ENCODE results near the gene PID1.

PID1 gene

DNA sequence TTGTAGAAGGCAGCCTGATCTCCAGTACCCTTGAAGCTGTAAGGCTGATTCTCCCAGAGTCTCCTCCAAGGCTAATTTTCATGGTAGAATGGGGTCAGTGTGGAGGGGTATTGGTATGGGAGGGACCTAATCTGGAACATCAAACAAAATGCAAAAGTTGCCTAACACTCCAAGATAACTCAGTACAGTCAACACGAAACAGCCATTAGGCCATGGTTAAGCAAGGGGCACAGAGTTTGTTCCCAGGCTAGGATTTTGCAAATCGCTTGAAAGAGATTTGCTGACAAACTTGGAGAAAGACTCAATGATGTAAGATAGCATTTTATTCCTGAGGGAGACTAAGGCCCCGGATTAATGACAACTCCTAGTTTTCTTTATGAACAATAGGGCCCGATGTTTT, 5.4 kb downstream of the PID1 start:
- Histone ChIP-seq H2AFZ (ENCODE audit: low read depth) (no peak overlapping the region), H3K79me2 (ENCODE audit: insufficient read depth, low read depth) (no peaks in the 10 kb centered on the region), H3K27ac (no peak overlapping the region), H3K4me3 (IDR thresholded peaks at IDR 0.05; ENCODE audit: insufficient read depth, low read depth, low read length) (no peak overlapping the region), H3K27me3 (ENCODE audit: insufficient read depth, low read depth) (no peaks in the 10 kb centered on the region), H3K4me2 (no peak overlapping the region), H3K9ac (no peak overlapping the region), H3K36me3 (ENCODE audit: insufficient read depth) (no peaks in the 10 kb centered on the region), H3K4me1 (ENCODE audit: low read depth, poor library complexity, severe bottlenecking) (no peaks in the 10 kb centered on the region), H4K20me1 (ENCODE audit: insufficient read depth) (no peaks in the 10 kb centered on the region)
- TF ChIP-seq CTCF (conservative IDR thresholded peaks at IDR 0.05; ENCODE audit: low read depth, low read length), result no peak

DNA sequence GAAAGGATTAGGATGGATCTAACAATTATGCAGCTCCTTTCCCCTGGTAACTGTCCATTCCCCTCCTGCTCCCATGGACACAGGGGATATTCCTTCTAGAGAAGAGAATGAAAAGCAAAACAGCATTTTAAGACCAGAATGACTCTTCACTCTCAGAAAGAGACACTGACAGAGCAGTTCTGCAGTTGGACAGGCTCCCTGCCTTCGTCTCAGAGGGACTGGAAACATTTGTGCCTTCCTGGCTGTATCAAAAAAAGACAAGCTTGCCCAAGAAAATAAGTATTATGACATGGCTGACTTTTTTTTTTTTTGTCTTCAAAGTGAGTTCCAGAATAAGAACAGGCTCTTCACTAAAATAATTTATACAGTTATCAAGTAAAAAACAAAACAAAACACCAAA, 9.5 kb downstream of the PID1 start:
- Histone ChIP-seq H3K79me2 (ENCODE audit: insufficient read depth, low read depth) (no peaks in the 10 kb centered on the region), H3K4me2 (no peak overlapping the region), H3K9ac (no peak overlapping the region), H3K4me3 (IDR thresholded peaks at IDR 0.05; ENCODE audit: insufficient read depth, low read depth, low read length) (no peak overlapping the region), H3K27ac (no peak overlapping the region), H2AFZ (ENCODE audit: low read depth) (no peak overlapping the region), H3K27me3 (ENCODE audit: insufficient read depth, low read depth) (no peaks in the 10 kb centered on the region), H3K36me3 (ENCODE audit: insufficient read depth) (no peaks in the 10 kb centered on the region), H4K20me1 (ENCODE audit: insufficient read depth) (no peaks in the 10 kb centered on the region), H3K4me1 (ENCODE audit: low read depth, poor library complexity, severe bottlenecking) (no peaks in the 10 kb centered on the region)
- TF ChIP-seq CTCF (conservative IDR thresholded peaks at IDR 0.05; ENCODE audit: low read depth, low read length), result no peak

GRCh38 chr2:229261076-229261475, 10.0 kb downstream of the PID1 start:
- Histone ChIP-seq H3K27me3 (ENCODE audit: insufficient read depth, low read depth) (no peaks in the 10 kb centered on the region), H3K27ac (no peak overlapping the region), H3K4me2 (no peak overlapping the region), H3K36me3 (ENCODE audit: insufficient read depth) (no peaks in the 10 kb centered on the region), H2AFZ (ENCODE audit: low read depth) (no peak overlapping the region), H4K20me1 (ENCODE audit: insufficient read depth) (no peaks in the 10 kb centered on the region), H3K4me1 (ENCODE audit: low read depth, poor library complexity, severe bottlenecking) (no peaks in the 10 kb centered on the region), H3K4me3 (IDR thresholded peaks at IDR 0.05; ENCODE audit: insufficient read depth, low read depth, low read length) (no peak overlapping the region), H3K9ac (no peak overlapping the region), H3K79me2 (ENCODE audit: insufficient read depth, low read depth) (no peaks in the 10 kb centered on the region)
- no peak for TF ChIP-seq CTCF (conservative IDR thresholded peaks at IDR 0.05; ENCODE audit: low read depth, low read length)

DNA sequence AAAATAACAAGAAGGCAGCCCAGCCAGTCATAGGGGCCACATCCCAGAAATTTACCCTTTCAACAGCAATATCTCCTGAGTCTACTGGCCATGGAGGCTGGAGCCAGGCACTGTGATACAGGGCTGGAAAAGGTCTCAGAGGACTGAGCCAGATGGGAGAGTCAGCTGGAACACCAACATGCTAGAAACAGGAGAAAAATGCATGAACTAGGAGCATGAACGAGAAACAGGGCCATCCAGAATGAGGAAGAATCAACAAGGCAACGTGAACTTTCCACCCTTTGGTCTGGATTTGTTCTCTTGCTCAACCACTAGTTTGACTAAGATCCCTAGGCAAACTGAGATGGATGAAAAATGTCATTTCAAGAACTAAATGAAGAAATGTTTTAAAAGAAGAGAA, 13.1 kb downstream of the PID1 start:
- Histone ChIP-seq H3K27ac (no peak overlapping the region), H3K4me2 (no peak overlapping the region), H3K36me3 (ENCODE audit: insufficient read depth) (no peaks in the 10 kb centered on the region), H2AFZ (ENCODE audit: low read depth) (no peak overlapping the region), H3K4me1 (ENCODE audit: low read depth, poor library complexity, severe bottlenecking) (no peaks in the 10 kb centered on the region), H3K79me2 (ENCODE audit: insufficient read depth, low read depth) (no peaks in the 10 kb centered on the region), H3K9ac (no peak overlapping the region), H3K27me3 (ENCODE audit: insufficient read depth, low read depth) (no peaks in the 10 kb centered on the region), H3K4me3 (IDR thresholded peaks at IDR 0.05; ENCODE audit: insufficient read depth, low read depth, low read length) (no peak overlapping the region), H4K20me1 (ENCODE audit: insufficient read depth) (no peaks in the 10 kb centered on the region)
- no peak for TF ChIP-seq CTCF (conservative IDR thresholded peaks at IDR 0.05; ENCODE audit: low read depth, low read length)

- Histone ChIP-seq H3K4me3 (IDR thresholded peaks at IDR 0.05; ENCODE audit: insufficient read depth, low read depth, low read length) (no peak overlapping the region), H3K4me1 (ENCODE audit: low read depth, poor library complexity, severe bottlenecking) (no peaks in the 10 kb centered on the region), H3K27me3 (ENCODE audit: insufficient read depth, low read depth) (no peaks in the 10 kb centered on the region), H3K79me2 (ENCODE audit: insufficient read depth, low read depth) (no peaks in the 10 kb centered on the region), H2AFZ (ENCODE audit: low read depth) (no peak overlapping the region), H3K27ac (no peak overlapping the region), H4K20me1 (ENCODE audit: insufficient read depth) (no peaks in the 10 kb centered on the region), H3K9ac (no peak overlapping the region), H3K36me3 (ENCODE audit: insufficient read depth) (no peaks in the 10 kb centered on the region), H3K4me2 (no peak overlapping the region)
- no peak for TF ChIP-seq CTCF (conservative IDR thresholded peaks at IDR 0.05; ENCODE audit: low read depth, low read length)
Observed at GRCh38 chr2:229256376-229256775, 14.7 kb downstream of the PID1 start.
